ENCODE measurements around the gene EIF3K.
A peak's percentile ranks its signal among the peaks of the same experiment; 100 is the strongest.

The EIF3K gene

DNA sequence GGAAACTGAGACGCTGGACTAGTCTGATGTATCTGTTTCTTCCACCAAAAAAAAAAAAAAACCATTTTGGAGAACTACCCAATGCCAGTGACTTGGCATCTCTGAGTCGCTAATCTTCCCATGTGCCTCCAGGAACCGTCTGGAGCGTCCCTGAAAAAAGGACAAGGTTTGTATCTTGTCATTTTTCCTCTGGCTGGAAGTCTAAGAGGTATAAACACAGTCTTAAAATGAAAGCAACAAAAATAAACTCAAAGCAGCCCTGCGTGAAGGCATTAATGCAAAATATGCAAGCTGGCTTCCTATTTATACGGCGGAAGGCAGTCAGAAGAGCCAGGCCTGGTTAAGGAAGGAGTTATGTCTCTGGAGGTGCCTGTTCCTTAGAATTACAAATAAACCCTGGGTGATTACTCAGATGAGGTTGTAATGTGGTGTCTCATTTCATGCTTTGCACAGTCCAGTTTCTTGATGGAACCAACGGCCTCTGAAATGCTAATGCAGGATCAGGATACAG, 48.7 kb downstream of the EIF3K start:
- no peaks in the 10 kb centered on the region for H3K79me1 ChIP-seq (replicated peaks; ENCODE audit: low read length, poor library complexity, severe bottlenecking)
- H2AK5ac ChIP-seq (ENCODE audit: low read length, severe bottlenecking), result peak overlapping the region; percentile 83
- peak overlapping the region; percentile 76 for H3K9ac ChIP-seq (ENCODE audit: low read length)
- no peak overlapping the region for H3K4me3 ChIP-seq (ENCODE audit: insufficient read depth in 1 of 2, low read depth in 1 of 2, low read length in 2 of 2)
- H3K4me1 ChIP-seq (ENCODE audit: control insufficient read depth, insufficient read depth, low read depth, low read length), result peaks cover 60% of the 10 kb centered on the region
- H3K18ac ChIP-seq (ENCODE audit: low read depth in 1 of 2, low read length in 2 of 2), result no peak overlapping the region
- H2BK15ac ChIP-seq (ENCODE audit: low read depth, poor library complexity, severe bottlenecking), result no peak overlapping the region
- peak; percentile 93 for DNase-seq
- H3K23ac ChIP-seq (ENCODE audit: low read length in 2 of 2), result no peak overlapping the region
- peak overlapping the region; percentile 97 for H3K27ac ChIP-seq (ENCODE audit: low read length, poor library complexity, severe bottlenecking)
- no peak overlapping the region for H2BK12ac ChIP-seq (ENCODE audit: low read length in 2 of 2)
- peak overlapping the region in 1 of 2 experiments; percentile 49 for H3K4ac ChIP-seq (ENCODE audit: low read depth in 1 of 2, low read length in 2 of 2)
- H3K14ac ChIP-seq (ENCODE audit: low read length in 2 of 2), result no peak overlapping the region
- peak overlapping the region; percentile 57 for H2BK5ac ChIP-seq (ENCODE audit: low read depth, low read length, poor library complexity, severe bottlenecking)
- no peaks in the 10 kb centered on the region for H3K27me3 ChIP-seq (ENCODE audit: control insufficient read depth in 1 of 2, insufficient read depth in 1 of 2, low read length in 2 of 2)
- H3K4me2 ChIP-seq (ENCODE audit: low read length, poor library complexity, severe bottlenecking), result no peak overlapping the region
- no peak overlapping the region for H4K91ac ChIP-seq (ENCODE audit: low read length)
- WGBS, result 10% methylated on average over 8 of the region's 8 CpGs
- H3K9me3 ChIP-seq (ENCODE audit: control insufficient read depth, low read length), result no peaks in the 10 kb centered on the region
- H2BK120ac ChIP-seq (ENCODE audit: low read depth, low read length), result peak overlapping the region; percentile 21
- H2AFZ ChIP-seq (ENCODE audit: low read depth, low read length), result no peak overlapping the region
- no peak overlapping the region for H4K8ac ChIP-seq (ENCODE audit: low read length)
- H3K36me3 ChIP-seq (ENCODE audit: control insufficient read depth in 1 of 2, insufficient read depth in 2 of 2, low read depth in 1 of 2, low read length in 2 of 2), result peaks cover 5 to 38% of the 10 kb centered on the region in 2 experiments

DNA sequence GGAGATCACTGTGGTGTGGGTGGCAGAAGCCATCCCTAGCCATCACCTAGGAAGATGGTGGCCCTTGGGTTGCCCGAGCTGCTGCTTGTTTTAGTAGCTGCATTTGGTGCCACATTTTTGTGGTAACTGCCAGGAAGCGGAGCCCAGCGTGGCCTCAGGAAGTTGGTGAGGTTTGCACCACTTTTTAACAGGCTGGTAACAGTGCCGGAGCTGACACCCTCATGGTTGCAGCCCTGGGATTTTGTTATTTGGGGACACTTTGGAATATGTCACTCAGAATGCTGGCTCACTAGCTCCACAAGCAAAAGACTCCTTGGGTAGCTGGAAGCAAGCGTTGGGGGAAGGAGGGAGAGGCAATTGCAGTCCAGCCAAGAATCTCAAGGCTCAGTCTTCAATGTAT, 50.6 kb downstream of the EIF3K start:
- Histone ChIP-seq H3K4ac (ENCODE audit: low read depth in 1 of 2, low read length in 2 of 2) (peak overlapping the region; percentile 2 to 37), H4K91ac (ENCODE audit: low read length) (peak overlapping the region; percentile 56), H4K8ac (ENCODE audit: low read length) (peak overlapping the region; percentile 53), H3K27me3 (ENCODE audit: control insufficient read depth in 1 of 2, insufficient read depth in 1 of 2, low read length in 2 of 2) (no peaks in the 10 kb centered on the region), H2BK5ac (ENCODE audit: low read depth, low read length, poor library complexity, severe bottlenecking) (no peak overlapping the region), H2AFZ (ENCODE audit: low read depth, low read length) (no peak overlapping the region), H3K4me1 (ENCODE audit: control insufficient read depth, insufficient read depth, low read depth, low read length) (peaks cover 51% of the 10 kb centered on the region), H3K9ac (ENCODE audit: low read length) (no peak overlapping the region), H3K27ac (ENCODE audit: low read length, poor library complexity, severe bottlenecking) (peak overlapping the region; percentile 74), H3K4me2 (ENCODE audit: low read length, poor library complexity, severe bottlenecking) (no peak overlapping the region), H2BK12ac (ENCODE audit: low read length in 2 of 2) (peak overlapping the region in 1 of 2 experiments; percentile 14), H3K79me1 (replicated peaks; ENCODE audit: low read length, poor library complexity, severe bottlenecking) (no peaks in the 10 kb centered on the region), H2AK5ac (ENCODE audit: low read length, severe bottlenecking) (no peak overlapping the region), H3K9me3 (ENCODE audit: control insufficient read depth, low read length) (no peaks in the 10 kb centered on the region), H3K36me3 (ENCODE audit: control insufficient read depth in 1 of 2, insufficient read depth in 2 of 2, low read depth in 1 of 2, low read length in 2 of 2) (peaks cover 0 to 24% of the 10 kb centered on the region in 2 experiments), H3K23ac (ENCODE audit: low read length in 2 of 2) (no peak overlapping the region), H2BK15ac (ENCODE audit: low read depth, poor library complexity, severe bottlenecking) (no peak overlapping the region), H2BK120ac (ENCODE audit: low read depth, low read length) (no peak overlapping the region), H3K18ac (ENCODE audit: low read depth in 1 of 2, low read length in 2 of 2) (peak overlapping the region; percentile 58 to 75), H3K14ac (ENCODE audit: low read length in 2 of 2) (no peak overlapping the region), H3K4me3 (ENCODE audit: insufficient read depth in 1 of 2, low read depth in 1 of 2, low read length in 2 of 2) (no peak overlapping the region)
- no peak for DNase-seq
- WGBS, result 81% methylated on average over 5 of the region's 5 CpGs

DNA sequence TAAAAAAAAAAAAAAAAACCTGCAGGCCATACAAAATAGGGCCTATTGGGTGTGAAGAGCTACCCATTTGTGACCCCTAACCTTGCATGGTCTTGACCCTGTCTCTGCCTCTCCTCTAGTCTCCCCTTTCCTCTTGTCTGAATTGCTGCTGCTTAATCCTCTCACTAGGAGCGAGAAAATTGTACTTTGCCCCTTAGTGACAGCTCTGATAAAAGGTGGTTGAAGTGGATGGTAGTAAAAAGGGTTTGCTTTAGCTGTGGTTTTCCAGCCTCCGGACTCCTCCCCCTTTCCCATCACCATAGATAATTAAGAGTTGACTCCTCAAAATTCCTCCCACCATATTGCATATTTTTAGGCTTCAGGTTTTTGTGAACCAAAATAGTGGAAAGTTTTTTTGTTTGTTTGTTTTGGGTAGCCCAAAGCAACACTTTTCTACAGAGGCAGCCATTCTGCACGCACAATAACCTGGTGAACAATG, 52.0 kb downstream of the EIF3K start:
- no peak overlapping the region for H3K4ac ChIP-seq (ENCODE audit: low read depth in 1 of 2, low read length in 2 of 2)
- H3K4me3 ChIP-seq (ENCODE audit: insufficient read depth in 1 of 2, low read depth in 1 of 2, low read length in 2 of 2), result no peak overlapping the region
- no peak overlapping the region for H3K23ac ChIP-seq (ENCODE audit: low read length in 2 of 2)
- no peak overlapping the region for H2AFZ ChIP-seq (ENCODE audit: low read depth, low read length)
- H3K4me1 ChIP-seq (ENCODE audit: control insufficient read depth, insufficient read depth, low read depth, low read length), result peaks cover 50% of the 10 kb centered on the region
- no peak overlapping the region for H4K91ac ChIP-seq (ENCODE audit: low read length)
- no peak overlapping the region for H2BK12ac ChIP-seq (ENCODE audit: low read length in 2 of 2)
- DNase-seq, result peak; percentile 58
- H3K14ac ChIP-seq (ENCODE audit: low read length in 2 of 2), result no peak overlapping the region
- H3K9me3 ChIP-seq (ENCODE audit: control insufficient read depth, low read length), result no peaks in the 10 kb centered on the region
- H2BK120ac ChIP-seq (ENCODE audit: low read depth, low read length), result no peak overlapping the region
- H3K18ac ChIP-seq (ENCODE audit: low read depth in 1 of 2, low read length in 2 of 2), result no peak overlapping the region
- no peak overlapping the region for H3K9ac ChIP-seq (ENCODE audit: low read length)
- WGBS, result no CpG with 5 or more reads among the region's 3 CpGs
- peaks cover 0 to 21% of the 10 kb centered on the region in 2 experiments for H3K36me3 ChIP-seq (ENCODE audit: control insufficient read depth in 1 of 2, insufficient read depth in 2 of 2, low read depth in 1 of 2, low read length in 2 of 2)
- H2AK5ac ChIP-seq (ENCODE audit: low read length, severe bottlenecking), result no peak overlapping the region
- no peak overlapping the region for H2BK15ac ChIP-seq (ENCODE audit: low read depth, poor library complexity, severe bottlenecking)
- peak overlapping the region; percentile 48 for H3K27ac ChIP-seq (ENCODE audit: low read length, poor library complexity, severe bottlenecking)
- no peak overlapping the region for H3K4me2 ChIP-seq (ENCODE audit: low read length, poor library complexity, severe bottlenecking)
- no peak overlapping the region for H2BK5ac ChIP-seq (ENCODE audit: low read depth, low read length, poor library complexity, severe bottlenecking)
- H4K8ac ChIP-seq (ENCODE audit: low read length), result no peak overlapping the region
- H3K79me1 ChIP-seq (replicated peaks; ENCODE audit: low read length, poor library complexity, severe bottlenecking), result no peaks in the 10 kb centered on the region
- no peaks in the 10 kb centered on the region for H3K27me3 ChIP-seq (ENCODE audit: control insufficient read depth in 1 of 2, insufficient read depth in 1 of 2, low read length in 2 of 2)

DNA sequence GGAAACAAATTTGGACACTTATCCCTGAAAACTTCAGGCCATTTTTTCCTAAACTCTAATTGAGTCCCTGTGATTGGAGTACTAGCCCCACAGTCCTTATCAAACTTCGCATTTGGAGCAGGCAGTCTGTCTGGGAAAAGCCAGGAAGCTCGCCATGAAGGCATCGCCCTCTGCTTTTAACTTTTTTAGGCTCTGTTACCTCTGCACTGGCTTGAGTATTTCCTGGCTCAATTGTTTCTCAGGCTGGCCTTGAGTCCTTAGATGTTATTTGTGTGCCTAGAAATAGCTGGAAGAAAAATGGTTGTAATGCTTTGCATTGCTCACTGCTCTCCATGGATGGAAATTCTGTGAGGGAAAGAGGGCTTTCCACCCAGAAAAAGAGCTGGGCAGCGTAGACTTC, 52.7 kb downstream of the EIF3K start:
- Histone ChIP-seq H3K14ac (ENCODE audit: low read length in 2 of 2) (no peak overlapping the region), H3K4me2 (ENCODE audit: low read length, poor library complexity, severe bottlenecking) (no peak overlapping the region), H2AK5ac (ENCODE audit: low read length, severe bottlenecking) (no peak overlapping the region), H4K91ac (ENCODE audit: low read length) (no peak overlapping the region), H4K8ac (ENCODE audit: low read length) (no peak overlapping the region), H2BK12ac (ENCODE audit: low read length in 2 of 2) (no peak overlapping the region), H3K9me3 (ENCODE audit: control insufficient read depth, low read length) (no peaks in the 10 kb centered on the region), H3K9ac (ENCODE audit: low read length) (no peak overlapping the region), H3K4me3 (ENCODE audit: insufficient read depth in 1 of 2, low read depth in 1 of 2, low read length in 2 of 2) (no peak overlapping the region), H3K23ac (ENCODE audit: low read length in 2 of 2) (no peak overlapping the region), H3K27ac (ENCODE audit: low read length, poor library complexity, severe bottlenecking) (peak overlapping the region; percentile 9), H2AFZ (ENCODE audit: low read depth, low read length) (no peak overlapping the region), H3K36me3 (ENCODE audit: control insufficient read depth in 1 of 2, insufficient read depth in 2 of 2, low read depth in 1 of 2, low read length in 2 of 2) (peaks cover 0 to 21% of the 10 kb centered on the region in 2 experiments), H2BK120ac (ENCODE audit: low read depth, low read length) (no peak overlapping the region), H2BK5ac (ENCODE audit: low read depth, low read length, poor library complexity, severe bottlenecking) (no peak overlapping the region), H3K79me1 (replicated peaks; ENCODE audit: low read length, poor library complexity, severe bottlenecking) (no peaks in the 10 kb centered on the region), H3K4ac (ENCODE audit: low read depth in 1 of 2, low read length in 2 of 2) (peak overlapping the region in 1 of 2 experiments; percentile 56), H3K27me3 (ENCODE audit: control insufficient read depth in 1 of 2, insufficient read depth in 1 of 2, low read length in 2 of 2) (no peaks in the 10 kb centered on the region), H3K4me1 (ENCODE audit: control insufficient read depth, insufficient read depth, low read depth, low read length) (peaks cover 49% of the 10 kb centered on the region), H3K18ac (ENCODE audit: low read depth in 1 of 2, low read length in 2 of 2) (peak overlapping the region in 1 of 2 experiments; percentile 60), H2BK15ac (ENCODE audit: low read depth, poor library complexity, severe bottlenecking) (no peak overlapping the region)
- no peak for DNase-seq
- WGBS, result 75% methylated on average over 4 of the region's 4 CpGs

Measured in mesenchymal stem cell (in vitro differentiated cells and primary cell).